SU-DHL-6 (cell line): Measurements from ENCODE around the gene FAM227B.

Source experiments
- EZH2phosphoT487 ChIP-seq: fragments of 200-600 bp; sonication (generic), shearing (Covaris generic); conservative IDR thresholded peaks from 2 replicates; pipeline ENCODE4 v1.6.1; 2018; ENCODE audit warnings: mild to moderate bottlenecking, antibody characterized with exemption, low read length, moderate library complexity, mixed read lengths
- TF ChIP-seq, protein P1 (sequence below): fragments of 200-600 bp; sonication (generic); IDR thresholded peaks from one replicate; pipeline ENCODE4 v1.5.1; 2017; ENCODE audit warnings: antibody characterized with exemption, mild to moderate bottlenecking, low read length, moderate library complexity; ENCODE audit not compliant: insufficient read depth, poor library complexity, severe bottlenecking

- TF ChIP-seq, protein P1, sequence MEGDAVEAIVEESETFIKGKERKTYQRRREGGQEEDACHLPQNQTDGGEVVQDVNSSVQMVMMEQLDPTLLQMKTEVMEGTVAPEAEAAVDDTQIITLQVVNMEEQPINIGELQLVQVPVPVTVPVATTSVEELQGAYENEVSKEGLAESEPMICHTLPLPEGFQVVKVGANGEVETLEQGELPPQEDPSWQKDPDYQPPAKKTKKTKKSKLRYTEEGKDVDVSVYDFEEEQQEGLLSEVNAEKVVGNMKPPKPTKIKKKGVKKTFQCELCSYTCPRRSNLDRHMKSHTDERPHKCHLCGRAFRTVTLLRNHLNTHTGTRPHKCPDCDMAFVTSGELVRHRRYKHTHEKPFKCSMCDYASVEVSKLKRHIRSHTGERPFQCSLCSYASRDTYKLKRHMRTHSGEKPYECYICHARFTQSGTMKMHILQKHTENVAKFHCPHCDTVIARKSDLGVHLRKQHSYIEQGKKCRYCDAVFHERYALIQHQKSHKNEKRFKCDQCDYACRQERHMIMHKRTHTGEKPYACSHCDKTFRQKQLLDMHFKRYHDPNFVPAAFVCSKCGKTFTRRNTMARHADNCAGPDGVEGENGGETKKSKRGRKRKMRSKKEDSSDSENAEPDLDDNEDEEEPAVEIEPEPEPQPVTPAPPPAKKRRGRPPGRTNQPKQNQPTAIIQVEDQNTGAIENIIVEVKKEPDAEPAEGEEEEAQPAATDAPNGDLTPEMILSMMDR = no peak
- TF ChIP-seq EZH2phosphoT487 = no peak
Observed at GRCh38 chr15:49382394-49382793, 238.2 kb downstream of the FAM227B start.
